Adrenal gland (tissue), 5 donors: Measurements from ENCODE around the gene CEP85L.

Experiments used
- CTCF ChIP-seq, 6 experiments: fragments of 450-650 bp in 4 of 6; fragments of 200-600 bp in 2 of 6; sonication (generic) in 1 of 6; IDR thresholded peaks; 1 replicate in 5 of 6; 2 replicates in 1 of 6; pipeline versions ENCODE4 v1.5.1 to v1.8.0; 2016 to 2021; ENCODE audit warnings: antibody characterized with exemption in 6 of 6, mild to moderate bottlenecking in 2 of 6, moderate library complexity in 1 of 6
- POLR2A ChIP-seq, 2 donors: fragments of 450-650 bp; IDR thresholded peaks; one replicate each; pipeline ENCODE4 v1.6.1; 2017; ENCODE audit warnings: antibody characterized with exemption in 2 of 2, mild to moderate bottlenecking in 2 of 2, moderate library complexity in 1 of 2
- donor health status: DM: no; HTN: no; CAD: no.

DNA sequence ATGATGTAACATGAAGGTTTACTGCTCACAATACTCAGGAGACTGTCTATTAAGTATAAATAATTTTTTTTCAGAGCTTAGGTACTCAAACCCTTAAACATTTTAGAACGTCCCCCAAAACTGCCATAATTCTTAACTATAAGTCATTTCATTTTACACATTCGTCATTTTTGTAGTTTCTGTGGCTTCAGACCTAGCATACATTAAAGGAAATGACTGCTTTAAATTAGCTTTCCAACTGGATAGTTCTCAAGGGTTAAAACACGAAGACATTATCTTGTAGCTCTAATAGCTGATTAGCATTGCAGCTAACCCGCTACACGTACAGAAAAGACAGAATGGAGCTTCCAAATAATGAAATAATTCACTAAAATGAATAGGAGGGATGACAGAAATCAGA is 128.2 kb downstream of the CEP85L start:
- TF ChIP-seq CTCF (IDR thresholded peaks at IDR 0.05) (no peak), POLR2A (IDR thresholded peaks at IDR 0.05) (no peak)
